HepG2 (cell line): ENCODE measurements around the gene ANKRD42. TPM values are rescaled to one million over a fixed set of nuclear protein-coding genes. Genes with fewer than 3 reads are reported as not detected.

ENCODE experiments used
- GZF1 ChIP-seq: sonication (generic); formaldehyde crosslinking; IDR thresholded peaks from 2 replicates; pipeline ENCODE4 v1.5.1; 2020; ENCODE audit warnings: mild to moderate bottlenecking, missing genetic modification reagents
- HNF4G ChIP-seq, 2 experiments: sonication (generic) in 1 of 2; formaldehyde crosslinking in 1 of 2; IDR thresholded peaks; 2 replicates each; pipeline versions ENCODE4 v1.4.0 to v1.6.1; 2011 to 2020; ENCODE audit warnings: borderline replicate concordance in 2 of 2, low read depth in 2 of 2, mild to moderate bottlenecking in 2 of 2, low read length in 1 of 2, missing genetic modification reagents in 1 of 2, moderate library complexity in 1 of 2
- HNRNPK ChIP-seq: fragments of 200-400 bp; formaldehyde crosslinking; IDR thresholded peaks from 2 replicates; pipeline ENCODE4 v1.6.1; 2018; ENCODE audit warnings: low read length, low read depth, moderate library complexity, mild to moderate bottlenecking; ENCODE audit not compliant: poor library complexity, severe bottlenecking
- ISX ChIP-seq: sonication (generic); formaldehyde crosslinking; conservative IDR thresholded peaks from 2 replicates; pipeline ENCODE4 v1.5.0; 2020; ENCODE audit warnings: missing genetic modification reagents
- MEIS2 ChIP-seq: sonication (generic); formaldehyde crosslinking; IDR thresholded peaks from 2 replicates; pipeline ENCODE4 v1.9.0; 2021; ENCODE audit warnings: mild to moderate bottlenecking, missing genetic modification reagents
- NFYB ChIP-seq: sonication (generic); formaldehyde crosslinking; IDR thresholded peaks from 2 replicates; pipeline ENCODE4 v1.4.0; 2020; ENCODE audit warnings: missing genetic modification reagents
- ONECUT2 ChIP-seq: sonication (generic); formaldehyde crosslinking; IDR thresholded peaks from 2 replicates; pipeline ENCODE4 v1.4.0; 2020; ENCODE audit warnings: missing genetic modification reagents
- PCBP1 ChIP-seq: fragments of 200-400 bp; formaldehyde crosslinking; IDR thresholded peaks from 2 replicates; pipeline ENCODE4 v1.6.1; 2017; ENCODE audit warnings: mild to moderate bottlenecking, low read depth, low read length, borderline replicate concordance
- PTBP1 ChIP-seq: fragments of 200-400 bp; formaldehyde crosslinking; IDR thresholded peaks from 2 replicates; pipeline ENCODE4 v1.6.1; 2018; ENCODE audit warnings: low read length, low read depth; ENCODE audit not compliant: poor library complexity, severe bottlenecking
- SMYD3 ChIP-seq: sonication (generic); formaldehyde crosslinking; IDR thresholded peaks from 2 replicates; pipeline ENCODE4 v1.8.1; 2023; ENCODE audit warnings: mild to moderate bottlenecking, missing genetic modification reagents
- ZBTB40 ChIP-seq, 2 experiments: fragments of 450-650 bp in 1 of 2; sonication (generic) in 1 of 2; formaldehyde crosslinking in 1 of 2; IDR thresholded peaks; 2 replicates each; pipeline versions ENCODE4 v1.6.1 to v1.8.0; 2016 to 2022; ENCODE audit warnings: antibody characterized with exemption in 1 of 2, mild to moderate bottlenecking in 1 of 2, missing genetic modification reagents in 1 of 2
- ZNF362 ChIP-seq: sonication (generic); formaldehyde crosslinking; IDR thresholded peaks from 2 replicates; pipeline ENCODE4 v1.4.0; 2020; ENCODE audit warnings: missing genetic modification reagents, mild to moderate bottlenecking, borderline replicate concordance
- ZNF747 ChIP-seq: sonication (generic); formaldehyde crosslinking; IDR thresholded peaks from 2 replicates; pipeline ENCODE4 v1.8.1; 2023; ENCODE audit warnings: missing genetic modification reagents, mild to moderate bottlenecking, borderline replicate concordance
- ZNF792 ChIP-seq: IDR thresholded peaks from 2 replicates; pipeline ENCODE4 v1.6.1; 2016
- polyA plus RNA-seq, 8 experiments: library from polyadenylated mRNA; depleted of rRNA in 3 of 8; stranded (reverse) in 7 of 8; unstranded in 1 of 8; fragments of >200 nt; fragmentation: Illumina TruSeq in 4 of 8; extraction: Trizol in 4 of 8; gene quantifications; 2 replicates each; pipeline versions ENCODE4 v1.2.1 to v1.2.3, GENCODE V29; 2011 to 2016; ENCODE audit warnings: low read depth in 4 of 8, missing spikeins in 1 of 8, mixed read lengths in 1 of 8; ENCODE audit not compliant: insufficient read depth in 1 of 8
- total RNA-seq, 5 experiments: library from RNA; depleted of rRNA; stranded (reverse); fragments of >200 nt; fragmentation: Illumina TruSeq; extraction: Trizol; gene quantifications; 2 replicates each; pipeline ENCODE4 v1.2.3, GENCODE V29; 2016; ENCODE audit warnings: low read depth in 1 of 5
- TF ChIP-seq, protein P1 (sequence below): sonication (generic); formaldehyde crosslinking; IDR thresholded peaks from 2 replicates; pipeline ENCODE4 v1.4.0; 2020; ENCODE audit warnings: missing genetic modification reagents

Gene ANKRD42
- total and polyA plus RNA-seq, 2 of the 13 experiments (the other 11 are each of a cell fraction or from before 2014, with no cell fraction given) = 2.2 to 3.7 TPM

DNA sequence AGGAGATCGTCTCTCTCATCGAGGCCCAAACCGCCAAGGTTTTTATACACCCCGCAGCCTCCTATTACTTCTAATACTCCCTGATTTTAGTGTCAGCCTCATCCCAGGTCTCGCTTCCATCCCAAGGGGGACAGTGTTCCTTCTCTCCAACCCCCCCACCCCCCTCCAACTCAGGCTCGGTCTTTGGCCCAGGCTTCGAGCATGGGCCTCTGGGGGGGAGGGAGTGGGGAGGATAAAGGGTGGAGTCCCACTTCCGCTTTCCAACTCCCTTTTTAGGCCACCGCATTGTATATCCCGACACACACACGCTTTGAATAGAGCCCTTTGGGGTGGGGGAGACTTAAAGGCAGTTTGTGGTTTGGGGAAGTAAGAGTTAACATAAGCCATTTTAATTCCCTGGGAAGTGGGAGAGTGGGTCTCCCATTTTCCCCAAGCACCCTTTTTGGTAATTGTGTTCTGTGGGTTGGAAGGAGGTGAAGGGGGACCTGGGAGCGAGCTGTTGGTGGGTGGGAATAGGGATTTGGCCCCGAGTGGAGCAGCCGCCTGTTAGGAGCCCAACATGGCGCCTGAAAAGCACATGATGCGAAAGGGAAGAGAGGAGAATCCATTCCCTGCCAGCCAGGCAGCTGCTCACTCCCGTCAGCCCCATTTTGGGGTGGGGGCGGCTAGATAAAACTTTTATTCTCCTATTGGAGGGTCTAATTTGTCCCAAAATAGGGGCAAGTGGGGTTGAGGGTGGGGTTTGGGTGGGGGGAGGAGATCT, 35.7 kb upstream of the ANKRD42 start (continued):
- TF ChIP-seq HNF4G (IDR thresholded peaks at IDR 0.05; ENCODE audit: borderline replicate concordance, low read depth, low read length) (peak; percentile 41; the same call in 1 of the 2 replicates), HNF4G (CRISPR knock-in tag; IDR thresholded peaks at IDR 0.05; ENCODE audit: borderline replicate concordance, low read depth) (no peak), ONECUT2 (no peak), SMYD3 (CRISPR knock-in tag) (0 out of 2 replicates have a peak, but pooled peaks have one; percentile 41), GZF1 (CRISPR knock-in tag) (no peak; the same call in 1 of the 2 replicates), HNRNPK (peak; percentile 10), PTBP1 (no peak), ZNF792 (CRISPR knock-in tag) (peak; percentile 30; the same call in 1 of the 2 replicates), ISX (CRISPR knock-in tag) (0 out of 2 replicates have a peak, but pooled peaks have one; percentile 32), PCBP1 (no peak), NFYB (no peak), MEIS2 (CRISPR knock-in tag) (no peak), ZNF747 (CRISPR knock-in tag) (0 out of 2 replicates have a peak, but pooled peaks have one; percentile 48), ZNF362 (CRISPR knock-in tag) (no peak), ZBTB40 (IDR thresholded peaks at IDR 0.05) (no peak), ZBTB40 (CRISPR knock-in tag; IDR thresholded peaks at IDR 0.05) (0 out of 2 replicates have a peak, but pooled peaks have one; percentile 15)
- TF ChIP-seq, protein P1, sequence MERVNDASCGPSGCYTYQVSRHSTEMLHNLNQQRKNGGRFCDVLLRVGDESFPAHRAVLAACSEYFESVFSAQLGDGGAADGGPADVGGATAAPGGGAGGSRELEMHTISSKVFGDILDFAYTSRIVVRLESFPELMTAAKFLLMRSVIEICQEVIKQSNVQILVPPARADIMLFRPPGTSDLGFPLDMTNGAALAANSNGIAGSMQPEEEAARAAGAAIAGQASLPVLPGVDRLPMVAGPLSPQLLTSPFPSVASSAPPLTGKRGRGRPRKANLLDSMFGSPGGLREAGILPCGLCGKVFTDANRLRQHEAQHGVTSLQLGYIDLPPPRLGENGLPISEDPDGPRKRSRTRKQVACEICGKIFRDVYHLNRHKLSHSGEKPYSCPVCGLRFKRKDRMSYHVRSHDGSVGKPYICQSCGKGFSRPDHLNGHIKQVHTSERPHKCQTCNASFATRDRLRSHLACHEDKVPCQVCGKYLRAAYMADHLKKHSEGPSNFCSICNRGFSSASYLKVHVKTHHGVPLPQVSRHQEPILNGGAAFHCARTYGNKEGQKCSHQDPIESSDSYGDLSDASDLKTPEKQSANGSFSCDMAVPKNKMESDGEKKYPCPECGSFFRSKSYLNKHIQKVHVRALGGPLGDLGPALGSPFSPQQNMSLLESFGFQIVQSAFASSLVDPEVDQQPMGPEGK = peak; percentile 87
